HTERT RPE-1 (cell line): ENCODE data around the gene CCDC188.

Experiments used
- in situ Hi-C: fragments of 300-500 bp; cut with MboI; formaldehyde crosslinking; loops from 4 replicates; pipeline ENCODE4 v1.14.3; 2020; ENCODE audit warnings: low sequenced_read_pairs

Gene CCDC188

DNA sequence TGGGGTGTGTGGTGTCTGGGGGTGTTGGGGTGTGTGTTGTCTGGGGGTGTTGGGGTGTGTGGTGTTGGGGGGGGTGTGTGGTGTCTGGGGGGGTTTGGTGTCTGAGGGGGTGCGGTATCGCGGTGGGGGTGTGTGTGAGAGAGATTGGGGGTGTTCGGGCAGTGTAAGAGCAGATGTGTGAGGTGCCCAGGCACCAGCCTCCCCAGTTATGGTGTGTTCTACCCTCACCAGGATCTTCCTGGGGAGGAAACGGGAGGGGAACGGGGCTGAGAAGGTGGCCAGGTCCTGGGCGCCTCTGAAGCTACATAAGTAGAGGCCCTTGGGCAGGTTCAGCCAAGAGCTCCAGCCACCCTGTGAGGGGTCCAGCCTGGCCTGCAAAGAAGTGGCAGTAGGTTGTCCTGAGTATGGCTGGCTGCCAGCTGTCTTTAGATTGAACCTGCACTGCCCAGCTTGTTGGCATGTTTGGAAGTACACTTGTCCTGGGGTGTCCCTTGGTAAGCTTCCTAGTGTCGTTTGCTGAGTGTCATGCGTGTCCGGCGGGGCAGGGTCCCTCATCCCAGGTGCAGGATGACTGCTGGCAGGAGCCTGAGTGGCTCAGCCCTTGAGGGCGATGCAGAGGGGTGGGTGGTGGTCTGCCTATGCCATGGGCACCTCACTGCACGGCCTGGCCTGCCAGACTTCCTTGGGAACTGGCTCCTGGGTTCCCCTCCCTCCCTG is 27.3 kb downstream of the CCDC188 start:
- in situ Hi-C loops, result no loop called here

DNA sequence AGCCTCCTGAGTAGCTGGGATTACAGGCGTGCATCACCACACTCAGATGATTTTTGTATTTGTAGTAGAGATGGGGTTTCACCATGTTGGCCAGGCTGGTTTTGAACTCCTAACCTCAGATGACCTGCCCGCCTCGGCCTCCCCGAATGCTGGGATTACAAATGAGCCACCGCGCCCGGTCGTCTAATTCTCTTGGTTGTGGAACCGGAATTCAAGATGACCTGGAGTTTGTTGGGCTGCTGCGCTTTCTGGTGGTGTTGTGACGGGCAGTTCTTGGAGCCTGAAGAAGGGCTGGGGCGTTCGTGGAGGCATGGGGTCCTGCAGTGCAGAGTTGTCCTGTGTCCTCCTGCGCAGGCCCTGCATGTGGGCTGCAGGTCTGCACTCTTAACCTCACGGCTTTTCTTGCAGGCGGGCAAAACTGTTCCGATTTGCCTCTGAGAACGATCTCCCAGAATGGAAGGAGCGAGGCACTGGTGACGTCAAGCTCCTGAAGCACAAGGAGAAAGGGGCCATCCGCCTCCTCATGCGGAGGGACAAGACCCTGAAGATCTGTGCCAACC is 28.9 kb downstream of the CCDC188 start:
- in situ Hi-C loops, result no loop called here

DNA sequence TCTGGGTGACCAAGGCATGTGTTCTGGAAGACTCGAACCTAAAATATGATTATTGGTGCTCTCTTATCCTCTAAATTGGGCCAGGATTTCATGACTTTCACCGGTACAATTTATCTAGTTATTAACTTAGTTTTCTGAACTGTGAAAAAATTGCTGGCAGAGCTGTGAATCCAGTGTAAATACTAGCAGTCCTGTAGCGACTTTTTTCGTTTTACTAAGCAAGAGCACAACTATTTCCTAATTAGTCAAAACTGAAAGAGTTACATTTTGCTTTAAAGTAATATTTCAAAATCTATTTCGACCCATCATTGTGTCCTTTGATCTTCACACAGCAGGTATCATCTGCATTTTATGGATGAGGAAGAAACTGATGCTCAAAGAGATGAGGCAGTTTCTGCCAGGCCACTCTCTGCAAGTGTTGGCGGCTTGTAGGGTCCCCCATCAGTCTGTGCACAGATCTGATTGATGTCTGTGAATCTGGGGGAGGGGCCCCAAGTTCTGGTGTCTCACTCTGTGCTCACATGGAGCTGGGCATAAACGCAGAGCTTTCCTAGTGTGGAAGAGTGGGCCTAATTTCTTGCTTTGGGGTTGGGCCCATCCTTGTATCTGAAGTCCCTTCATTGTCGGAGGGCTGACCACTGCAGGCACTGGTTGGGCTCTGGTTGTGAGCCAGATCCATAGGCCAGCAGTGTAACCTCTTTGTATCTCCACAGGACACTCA is 32.4 kb downstream of the CCDC188 start:
- in situ Hi-C loops, result no loop called here

DNA sequence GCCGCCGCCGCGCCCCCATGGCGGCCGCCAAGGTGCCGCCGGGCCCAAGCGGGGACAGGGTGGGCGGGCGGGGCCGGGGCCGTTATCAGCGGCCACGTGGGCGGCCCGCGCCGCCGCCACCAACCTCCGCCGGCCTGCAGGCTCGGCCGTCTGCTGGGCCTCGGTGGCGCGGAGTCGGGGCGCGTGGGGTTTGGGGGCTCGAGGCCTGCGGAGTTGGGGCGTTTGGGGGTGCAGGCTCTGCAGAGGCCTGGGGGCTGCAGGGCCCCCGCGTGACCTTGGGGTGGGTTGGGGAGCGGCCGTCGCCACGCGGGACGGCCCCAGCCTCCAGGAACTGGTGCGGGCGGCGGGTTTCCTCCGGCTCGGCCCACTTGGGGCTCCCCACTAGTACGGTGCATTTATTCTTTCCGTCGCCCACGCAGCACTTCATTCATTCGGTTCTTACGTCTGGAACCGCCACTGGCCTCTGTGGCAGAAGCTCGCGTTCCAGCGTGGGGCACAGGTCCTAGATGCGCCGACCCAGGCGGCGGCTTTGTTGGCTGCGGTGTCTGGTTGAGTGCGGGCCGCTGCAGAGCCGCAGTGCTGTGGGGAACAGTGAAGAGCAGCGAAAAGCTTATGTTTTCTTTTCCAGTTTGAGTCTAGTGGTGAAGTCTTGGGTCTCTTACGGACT is 33.1 kb downstream of the CCDC188 start:
- in situ Hi-C loops, result no loop called here

DNA sequence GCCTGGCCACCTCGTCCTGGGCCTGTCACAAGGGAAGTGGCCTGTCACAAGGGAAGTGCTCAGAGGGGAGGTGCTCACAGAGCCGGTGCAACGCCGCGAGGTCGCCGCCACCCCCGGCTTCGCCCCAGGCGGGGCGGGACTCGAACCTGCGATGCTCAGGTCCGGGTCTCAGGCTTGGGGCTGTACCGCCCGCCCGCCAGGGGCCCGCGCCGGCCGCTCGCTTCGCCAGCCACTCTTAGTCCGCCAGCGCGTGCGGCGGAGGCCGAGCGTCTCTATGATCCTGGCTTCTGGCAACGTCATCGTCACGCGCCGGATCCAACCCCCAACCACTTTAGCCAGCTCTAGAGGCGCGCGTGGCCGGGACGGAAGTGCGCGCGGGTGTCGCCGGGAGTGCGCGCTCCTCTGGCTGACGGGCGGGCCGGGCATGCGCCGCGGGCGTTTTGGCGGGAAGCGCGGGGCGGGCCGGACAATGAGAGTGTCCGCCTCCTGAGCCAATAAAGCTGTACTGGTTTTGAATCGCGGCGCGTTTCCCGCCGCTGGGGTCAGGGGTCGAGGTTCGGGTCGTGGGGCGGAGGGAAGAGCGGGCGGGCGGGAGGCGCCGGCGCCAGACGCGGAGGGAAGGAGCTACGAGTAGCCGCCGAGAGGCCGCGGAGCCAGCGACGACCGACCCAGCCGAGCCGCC is 33.8 kb downstream of the CCDC188 start, which contains the start of gene TRMT2A:
TSS of gene TRMT2A (minus strand) at position 276 of the 682 bp plus-strand sequence. CDS start 320 bp downstream, outside the sequence.
- in situ Hi-C loops, result no loop called here

DNA sequence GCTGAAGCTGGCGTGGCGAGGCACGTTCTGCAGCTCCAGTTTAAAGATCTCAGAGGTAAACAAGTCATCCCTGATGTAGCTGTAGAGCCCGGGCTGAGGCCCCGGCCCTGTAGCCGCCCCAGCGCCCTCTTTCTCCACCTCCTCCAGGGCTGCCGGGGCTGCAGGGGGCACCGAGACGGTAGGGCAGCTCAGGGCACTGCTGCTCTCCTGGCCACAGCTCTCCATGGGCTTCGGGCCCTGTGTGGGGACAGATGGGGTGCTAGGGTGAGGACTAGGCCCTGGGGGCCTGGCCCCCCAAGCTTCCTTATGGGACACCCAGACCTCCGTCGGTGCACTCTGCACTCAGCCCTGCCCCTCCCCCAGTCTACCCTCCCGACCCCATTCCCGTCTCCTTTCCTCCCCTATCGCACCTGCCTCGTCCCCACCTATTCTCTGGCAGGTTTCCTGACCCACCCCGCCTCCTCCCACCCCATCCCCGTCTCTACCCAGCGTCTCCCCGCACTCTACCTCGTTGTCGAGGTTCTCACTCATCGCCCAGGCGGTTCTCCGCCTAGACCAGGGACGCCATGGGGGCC is 34.4 kb downstream of the CCDC188 start:
- in situ Hi-C loops, result no loop called here

DNA sequence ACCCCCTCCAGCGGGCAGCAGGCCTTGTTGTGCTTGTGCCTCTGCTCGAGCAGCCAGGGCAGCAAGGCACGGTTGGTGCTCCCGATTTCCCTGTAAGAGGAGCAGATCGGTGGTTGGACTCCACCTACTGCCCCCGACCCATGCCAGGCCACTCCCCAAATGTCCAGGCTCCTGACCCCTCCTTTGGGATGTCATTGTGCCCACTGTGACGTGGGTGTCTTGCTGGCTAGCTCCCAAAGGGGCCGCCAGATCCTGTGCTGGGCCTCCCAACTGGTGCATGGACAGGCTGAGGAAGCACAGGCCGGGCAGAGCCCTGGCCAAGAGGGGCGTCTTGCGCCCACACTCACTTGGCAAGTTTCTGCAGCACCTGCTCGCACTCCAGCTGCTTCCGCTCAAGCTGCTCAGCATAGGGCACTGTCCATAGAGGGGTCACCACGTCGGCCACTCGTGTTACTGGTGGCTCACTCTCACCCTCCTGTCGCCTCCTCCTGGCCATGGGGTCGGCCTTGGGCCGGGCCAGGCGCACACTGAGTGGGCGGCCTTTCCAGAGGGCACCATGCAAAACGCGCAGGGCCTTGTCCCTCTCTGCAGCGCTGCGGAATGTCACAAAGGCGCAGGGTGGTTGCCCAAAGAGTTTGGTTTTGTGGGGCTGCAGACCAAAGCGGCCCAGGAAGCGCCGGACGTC is 35.0 kb downstream of the CCDC188 start, which contains the start of gene RANBP1:
TSS of gene RANBP1 (plus strand) at position 414 of the 685 bp plus-strand sequence. CDS start at position 495, 81 bp downstream.
- in situ Hi-C loops, result no loop called here

DNA sequence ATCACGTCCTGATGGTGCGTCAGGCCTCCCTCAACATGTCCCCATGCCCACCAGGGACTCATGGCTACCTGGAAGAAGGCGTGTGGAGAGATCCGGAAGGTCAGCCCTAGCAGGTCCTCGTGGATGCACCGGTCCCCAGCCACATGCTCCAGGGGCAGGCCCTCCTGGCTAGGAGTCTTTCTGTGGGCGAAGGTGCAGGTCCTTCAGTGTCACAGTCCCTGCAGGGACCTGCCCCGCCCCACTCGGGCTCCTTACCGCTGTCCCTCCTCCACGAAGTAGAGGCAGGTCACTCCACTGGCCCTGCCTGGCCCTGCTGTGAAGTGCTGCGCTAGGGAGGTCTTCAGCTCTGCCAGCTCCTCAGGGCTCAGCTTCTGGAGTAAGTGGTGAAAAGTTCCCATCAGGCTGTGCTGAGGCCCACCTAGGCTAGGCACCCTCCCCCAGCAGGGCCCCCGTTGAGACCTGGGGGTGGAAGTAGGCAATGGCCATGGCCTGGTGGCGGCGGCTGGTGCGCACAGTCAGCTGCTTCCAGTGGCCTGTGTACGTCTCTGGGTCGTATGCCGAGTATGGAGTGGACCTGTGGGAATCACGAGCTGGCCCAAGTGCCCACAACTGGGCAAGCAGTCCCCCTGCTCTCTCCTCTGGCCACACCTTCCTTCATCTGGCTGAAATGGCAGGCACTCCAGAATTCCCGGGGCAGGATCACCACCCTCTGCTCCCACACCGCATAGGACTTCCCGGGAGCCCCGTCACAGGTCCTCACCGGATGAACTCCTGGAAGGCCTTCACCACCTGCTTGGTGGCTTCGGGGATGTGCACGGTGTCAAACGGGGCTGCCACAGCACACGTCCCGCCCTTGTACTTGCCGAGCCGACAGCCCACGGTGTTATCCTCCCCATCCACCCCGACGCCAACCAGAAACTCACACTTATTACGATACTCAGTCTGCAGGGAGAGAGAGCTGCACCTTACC is 36.1 kb downstream of the CCDC188 start:
- in situ Hi-C loops, result no loop called here

DNA sequence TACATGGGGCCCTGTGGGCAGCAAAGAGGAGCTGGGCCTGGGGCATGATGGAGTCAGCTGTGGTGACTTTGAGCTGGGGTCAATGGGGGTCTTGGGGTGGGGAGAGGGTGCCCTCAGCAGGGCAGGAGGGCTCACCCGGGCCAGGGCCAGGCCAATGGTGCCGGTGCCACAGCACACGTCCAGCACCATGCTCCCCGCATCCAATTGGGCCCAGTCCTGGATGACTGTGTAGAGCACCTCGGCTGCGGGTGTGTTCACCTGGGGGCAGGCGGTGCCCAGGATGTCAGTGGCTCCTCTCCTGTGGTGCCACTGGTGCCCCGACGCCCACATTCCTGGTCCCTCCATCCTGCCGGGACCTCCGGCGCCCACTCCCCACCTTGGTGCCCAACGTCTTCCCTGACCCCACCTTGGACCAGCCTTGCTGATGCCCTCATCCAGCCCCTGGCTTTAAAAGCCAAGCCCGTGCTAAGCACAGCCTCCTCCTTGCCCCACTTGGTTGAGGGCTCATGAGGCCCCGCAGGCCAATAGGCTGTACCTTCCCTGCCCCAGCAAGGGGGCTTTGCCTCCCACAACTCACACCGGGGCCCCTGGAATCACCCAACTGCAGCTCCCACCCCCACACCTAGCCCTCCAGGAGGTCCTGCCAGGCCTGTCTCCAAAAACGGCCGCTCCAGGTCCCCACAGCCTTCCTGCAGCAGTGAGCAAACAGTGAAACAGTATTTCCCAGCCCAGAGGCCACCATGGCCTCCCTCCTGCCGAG is 37.1 kb downstream of the CCDC188 start:
- in situ Hi-C loops, result no loop called here

DNA sequence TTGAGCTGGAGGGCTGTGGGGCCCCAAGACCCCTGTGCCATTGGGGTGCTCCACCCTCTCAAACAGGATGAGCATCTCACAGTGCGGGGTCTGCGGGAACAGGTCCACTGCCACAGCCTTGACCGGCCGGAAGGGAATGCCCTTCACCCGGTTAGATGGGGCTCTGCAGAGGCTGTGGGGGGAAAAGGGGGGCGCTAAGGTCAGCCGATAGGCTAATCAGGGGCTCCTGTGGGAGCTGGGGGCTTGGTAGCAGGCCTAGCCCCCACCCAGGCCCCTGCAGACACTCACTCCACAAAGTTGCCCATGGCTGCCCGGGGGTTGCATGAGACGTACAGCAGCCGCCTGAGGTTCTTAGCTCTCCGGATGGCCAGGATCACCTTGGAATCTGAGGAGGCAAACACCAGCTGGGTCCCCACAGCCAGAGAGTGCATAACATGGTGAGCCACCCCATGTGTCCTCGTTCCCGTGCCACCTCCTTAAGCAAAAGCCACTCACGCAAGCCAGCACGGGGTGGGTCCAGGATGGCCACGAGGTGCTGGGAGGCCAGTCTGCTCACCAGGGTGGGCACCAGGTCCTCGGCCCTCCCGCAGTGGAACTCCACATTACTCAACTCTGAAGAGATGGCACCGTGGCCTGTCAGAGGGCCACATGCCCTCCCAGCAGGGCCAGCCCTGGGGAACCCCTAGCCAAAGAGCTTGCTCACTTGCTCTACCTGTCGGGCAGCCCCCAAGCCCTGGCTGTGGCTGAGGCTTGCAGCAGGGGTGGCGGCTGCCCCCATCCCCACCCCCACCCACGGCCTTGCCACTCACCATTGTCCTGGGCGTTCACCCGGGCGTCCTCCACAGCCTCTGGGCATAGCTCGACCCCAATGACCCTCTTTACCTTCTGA is 38.0 kb downstream of the CCDC188 start:
- in situ Hi-C loops, result no loop called here

DNA sequence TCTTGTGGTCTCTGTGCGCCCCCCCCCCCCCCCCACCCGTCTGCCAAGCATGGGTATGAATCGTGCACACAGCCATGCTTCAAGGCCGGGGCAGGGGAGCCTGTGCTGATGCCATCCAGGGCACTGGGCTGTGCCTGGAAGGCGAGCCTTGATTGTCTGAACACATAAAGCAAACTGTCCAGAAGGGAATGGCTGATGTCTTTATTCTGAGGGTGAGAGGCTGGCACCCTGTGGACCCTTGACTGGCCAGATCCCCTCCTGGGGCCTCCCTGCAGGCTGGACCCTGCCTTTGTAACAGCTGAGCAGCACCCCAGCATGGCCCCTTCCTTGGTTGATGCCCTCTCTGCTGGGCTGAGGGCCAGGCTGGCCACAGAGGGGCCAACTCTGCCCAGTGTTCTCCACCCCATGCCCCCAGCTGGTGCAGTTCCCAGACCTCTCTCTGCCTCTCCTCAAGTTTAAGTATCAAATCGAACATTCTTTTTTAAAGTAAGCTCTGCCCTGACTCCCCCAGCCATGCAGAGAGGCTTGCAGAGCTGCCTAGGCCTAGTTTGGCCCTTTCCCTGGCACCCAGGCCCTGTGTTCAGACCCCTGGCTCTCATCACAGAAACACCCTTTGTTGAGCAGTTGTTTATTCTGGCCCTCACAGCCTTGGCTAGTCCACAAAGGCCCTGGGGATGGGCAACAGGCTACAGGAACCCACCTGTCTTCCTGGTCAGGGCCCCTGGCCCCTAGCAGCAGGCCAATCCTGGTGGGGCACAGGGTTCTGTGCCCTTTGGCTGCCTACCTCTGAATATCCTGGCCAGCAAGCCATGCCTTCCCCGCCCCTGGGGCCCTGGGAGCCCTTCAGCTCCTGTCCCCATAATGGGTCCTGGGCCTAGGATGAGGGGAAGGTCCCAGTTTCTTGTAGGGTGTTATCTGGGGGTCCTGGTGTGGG is 38.9 kb downstream of the CCDC188 start:
- in situ Hi-C loops, result no loop called here

DNA sequence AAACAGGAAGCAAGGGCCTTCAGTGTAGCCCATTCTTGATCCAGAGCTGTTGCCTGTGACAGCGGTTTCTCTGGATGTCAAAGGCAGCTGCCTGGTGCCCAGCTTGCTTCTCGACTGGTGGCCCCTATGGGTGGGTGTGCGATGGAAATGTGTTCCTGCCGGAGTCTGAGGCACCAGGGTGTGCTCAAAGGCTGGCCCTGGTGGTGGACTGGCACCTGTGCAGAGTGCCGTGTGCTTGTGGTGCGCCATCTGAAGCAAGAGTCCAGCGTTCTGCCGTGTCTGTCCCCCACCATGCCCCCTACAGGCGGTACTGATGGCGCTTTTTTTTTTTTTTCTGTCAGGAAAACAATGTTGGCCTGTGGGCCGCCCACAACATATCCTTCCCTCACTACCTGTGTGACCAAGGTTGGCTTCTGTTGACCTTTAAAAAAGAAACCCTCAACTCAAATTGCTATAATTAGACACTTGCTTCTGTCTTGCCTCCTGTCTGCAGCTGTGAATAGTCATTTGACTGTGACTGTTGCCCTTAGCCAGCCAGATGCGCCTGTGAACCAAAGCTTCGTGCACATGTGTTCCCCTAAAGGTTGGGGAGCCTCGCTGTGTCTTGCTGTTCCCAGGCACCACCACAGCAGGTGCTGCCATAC is 39.7 kb downstream of the CCDC188 start:
- in situ Hi-C loops, result no loop called here

DNA sequence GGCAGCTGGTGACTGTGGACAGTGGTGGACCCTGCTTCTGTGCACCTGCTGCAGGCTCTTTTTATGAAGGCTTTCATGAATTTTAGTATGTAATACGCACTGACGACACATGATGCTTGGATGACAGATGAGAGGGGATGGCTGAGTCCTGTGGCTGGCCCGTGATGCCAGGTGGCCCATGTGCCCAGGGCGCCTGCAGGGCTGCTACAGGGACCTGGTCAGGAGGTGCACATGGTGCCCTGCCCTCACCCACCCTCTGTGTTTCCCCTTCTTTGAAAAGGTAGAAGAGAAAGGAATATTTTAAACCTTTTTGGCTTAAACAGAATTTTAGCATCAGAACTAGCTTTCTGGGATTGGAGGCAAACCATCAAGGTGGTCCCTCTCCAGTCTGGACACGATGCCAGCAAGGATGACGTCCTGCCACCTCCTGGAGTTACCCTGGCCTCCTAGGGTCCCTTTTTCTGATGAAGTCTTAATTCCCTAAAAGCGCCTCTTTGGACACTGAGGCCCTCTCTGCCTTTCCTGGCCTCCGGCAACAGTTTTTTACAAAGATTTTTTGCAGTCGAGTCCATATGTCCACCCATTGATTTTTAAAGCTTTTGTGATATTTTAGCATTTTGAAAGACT is 40.4 kb downstream of the CCDC188 start:
- in situ Hi-C loops, result no loop called here

DNA sequence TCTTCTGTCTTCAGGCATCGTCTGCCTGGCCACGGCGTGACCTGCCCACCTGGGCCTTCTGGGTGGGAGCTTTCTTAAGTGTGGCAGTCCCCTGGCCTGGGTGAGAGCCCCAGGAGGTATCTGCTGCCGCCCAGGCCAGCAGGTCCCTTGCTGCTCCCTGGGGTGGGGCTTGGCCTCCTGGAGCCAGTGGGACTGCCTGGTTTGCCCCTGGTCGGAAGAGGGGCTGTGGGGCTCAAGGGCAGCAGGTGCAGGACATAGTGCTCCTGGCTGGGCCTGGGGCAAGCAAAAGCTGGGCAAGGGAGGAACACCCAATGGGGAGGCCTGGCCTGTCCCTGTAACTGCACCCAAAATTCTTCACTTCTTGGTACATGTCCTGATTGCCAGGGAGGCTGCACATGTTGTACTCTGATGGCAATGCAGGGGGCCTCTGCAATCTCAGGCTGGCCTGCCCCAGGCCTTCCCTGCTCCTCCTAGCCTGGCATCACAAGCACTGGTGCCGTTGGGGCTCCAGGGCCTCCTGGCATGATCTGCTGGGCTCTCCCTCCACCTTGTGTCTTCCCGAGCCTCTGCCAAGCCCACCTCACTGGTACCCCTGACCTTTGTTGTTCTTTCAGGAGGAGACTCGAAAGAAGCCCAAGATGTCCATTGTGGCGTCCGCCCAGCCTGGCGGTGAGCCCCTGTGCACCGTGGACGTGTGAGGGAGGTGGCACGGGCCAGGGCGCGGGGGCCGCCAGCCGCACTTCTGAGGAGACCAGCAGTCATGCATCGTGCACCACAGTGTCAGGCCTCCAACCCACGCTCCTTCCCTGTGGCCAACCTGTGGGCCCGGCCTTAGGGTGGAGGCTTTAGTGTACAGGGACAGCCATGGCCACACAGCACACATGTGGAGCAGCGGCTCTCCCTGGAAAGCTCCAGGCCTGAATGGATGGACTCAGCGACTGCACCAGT is 41.2 kb downstream of the CCDC188 start:
- in situ Hi-C loops, result no loop called here
